KMS-11 (cell line): ENCODE data around the gene MOCS3.

Experiments
- H2AFZ ChIP-seq: fragments of 200-600 bp; sonication (generic); 2 replicates; pipeline ENCODE4 v1.6.1; 2016; ENCODE audit warnings: antibody characterized with exemption, mixed run types, low read depth
- H3K27ac ChIP-seq: fragments of 200-600 bp; sonication (generic); 2 replicates; pipeline ENCODE4 v1.6.1; 2016; ENCODE audit warnings: mild to moderate bottlenecking, mixed run types
- H3K27me3 ChIP-seq: fragments of 200-600 bp; sonication (generic); 2 replicates; pipeline ENCODE4 v1.6.1; 2017; ENCODE audit warnings: mild to moderate bottlenecking, low read depth, mixed run types, moderate library complexity; ENCODE audit not compliant: insufficient read depth
- H3K36me3 ChIP-seq: fragments of 200-600 bp; sonication (generic); 2 replicates; pipeline ENCODE4 v1.6.1; 2017; ENCODE audit warnings: mild to moderate bottlenecking, mixed run types; ENCODE audit not compliant: insufficient read depth
- H3K4me1 ChIP-seq: fragments of 200-600 bp; sonication (generic); 2 replicates; pipeline ENCODE4 v1.6.1; 2016; ENCODE audit warnings: mild to moderate bottlenecking, low read depth, mixed run types; ENCODE audit not compliant: poor library complexity, severe bottlenecking
- H3K4me2 ChIP-seq: fragments of 200-600 bp; sonication (generic); 2 replicates; pipeline ENCODE4 v1.7.0; 2016; ENCODE audit warnings: mild to moderate bottlenecking, mixed run types
- H3K4me3 ChIP-seq: fragments of 200-600 bp; sonication (generic); IDR thresholded peaks from 2 replicates; pipeline ENCODE4 v1.6.1; 2017; ENCODE audit warnings: low read depth, low read length, mixed read lengths; ENCODE audit not compliant: insufficient read depth
- H3K79me2 ChIP-seq: fragments of 200-600 bp; sonication (generic); 2 replicates; pipeline ENCODE4 v1.6.1; 2016; ENCODE audit warnings: low read depth, mixed run types; ENCODE audit not compliant: insufficient read depth
- H3K9ac ChIP-seq: fragments of 200-600 bp; sonication (generic); 2 replicates; pipeline ENCODE4 v1.6.1; 2016; ENCODE audit warnings: mild to moderate bottlenecking, mixed run types
- H4K20me1 ChIP-seq: fragments of 200-600 bp; sonication (generic); 2 replicates; pipeline ENCODE4 v1.6.1; 2016; ENCODE audit warnings: mild to moderate bottlenecking, mixed run types; ENCODE audit not compliant: insufficient read depth
- TF ChIP-seq, protein P1 (sequence below): fragments of 200-600 bp; sonication (generic); conservative IDR thresholded peaks from 2 replicates; pipeline ENCODE4 v1.6.1; 2017; ENCODE audit warnings: low read depth, mild to moderate bottlenecking, antibody characterized with exemption, low read length, moderate library complexity, mixed read lengths

Gene MOCS3

DNA sequence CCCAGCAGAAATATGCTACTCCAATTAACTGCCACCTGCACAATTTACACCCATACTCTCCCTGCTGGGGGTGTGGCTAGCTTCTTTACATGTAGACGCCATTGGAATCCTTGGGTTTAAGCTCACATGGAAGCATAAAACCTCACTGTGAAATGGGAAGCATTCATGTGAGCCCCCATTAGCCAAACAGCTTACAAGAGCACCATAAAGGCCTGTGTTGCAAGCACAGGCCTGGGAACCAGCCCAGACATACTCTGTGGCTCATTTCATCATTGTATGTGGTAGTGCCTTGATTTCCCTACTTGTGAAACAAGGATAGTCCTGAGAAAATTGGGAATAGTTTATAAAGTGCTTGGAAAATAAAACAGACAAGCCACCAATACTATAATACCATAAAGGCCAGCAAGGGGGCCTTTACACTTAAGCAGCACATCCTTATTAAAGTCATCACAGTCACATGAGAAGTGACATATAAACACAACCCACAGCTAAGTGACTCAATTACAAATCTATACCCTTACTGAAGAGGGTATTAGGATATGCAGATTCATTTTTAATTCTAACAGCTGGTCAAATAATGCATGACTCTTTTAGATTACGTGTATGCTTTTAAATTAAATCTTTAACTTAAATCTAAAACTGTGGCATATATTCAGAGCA lies 34.2 kb upstream of the MOCS3 start:
- Histone ChIP-seq H3K9ac (no peak overlapping the region), H3K27ac (no peak overlapping the region), H3K27me3 (no peaks in the 10 kb centered on the region), H4K20me1 (peaks cover 85% of the 10 kb centered on the region), H2AFZ (no peak overlapping the region), H3K4me1 (peaks cover 84% of the 10 kb centered on the region), H3K4me3 (no peak overlapping the region), H3K36me3 (peaks cover 11% of the 10 kb centered on the region; the same call in 1 of the 2 replicates), H3K79me2 (peaks cover 100% of the 10 kb centered on the region), H3K4me2 (no peak overlapping the region)
- TF ChIP-seq, protein P1, sequence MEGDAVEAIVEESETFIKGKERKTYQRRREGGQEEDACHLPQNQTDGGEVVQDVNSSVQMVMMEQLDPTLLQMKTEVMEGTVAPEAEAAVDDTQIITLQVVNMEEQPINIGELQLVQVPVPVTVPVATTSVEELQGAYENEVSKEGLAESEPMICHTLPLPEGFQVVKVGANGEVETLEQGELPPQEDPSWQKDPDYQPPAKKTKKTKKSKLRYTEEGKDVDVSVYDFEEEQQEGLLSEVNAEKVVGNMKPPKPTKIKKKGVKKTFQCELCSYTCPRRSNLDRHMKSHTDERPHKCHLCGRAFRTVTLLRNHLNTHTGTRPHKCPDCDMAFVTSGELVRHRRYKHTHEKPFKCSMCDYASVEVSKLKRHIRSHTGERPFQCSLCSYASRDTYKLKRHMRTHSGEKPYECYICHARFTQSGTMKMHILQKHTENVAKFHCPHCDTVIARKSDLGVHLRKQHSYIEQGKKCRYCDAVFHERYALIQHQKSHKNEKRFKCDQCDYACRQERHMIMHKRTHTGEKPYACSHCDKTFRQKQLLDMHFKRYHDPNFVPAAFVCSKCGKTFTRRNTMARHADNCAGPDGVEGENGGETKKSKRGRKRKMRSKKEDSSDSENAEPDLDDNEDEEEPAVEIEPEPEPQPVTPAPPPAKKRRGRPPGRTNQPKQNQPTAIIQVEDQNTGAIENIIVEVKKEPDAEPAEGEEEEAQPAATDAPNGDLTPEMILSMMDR = no peak

DNA sequence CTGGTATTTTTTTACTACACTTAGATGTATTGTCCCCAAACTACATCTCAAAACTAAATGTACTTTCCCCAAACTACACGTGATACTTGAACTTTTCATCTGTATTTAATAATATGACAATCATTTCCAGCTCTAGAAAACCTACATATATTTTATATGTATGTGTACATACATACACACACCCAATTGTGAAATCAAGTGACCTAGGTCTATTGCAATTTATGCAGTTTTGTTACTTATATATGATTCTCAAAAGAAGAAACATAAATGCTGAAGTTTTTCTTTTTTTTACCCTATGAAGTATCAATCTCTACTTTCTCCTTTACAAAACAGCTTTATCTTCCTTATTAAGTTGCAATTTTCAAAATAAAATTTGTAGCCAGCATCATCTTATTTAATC lies 32.1 kb upstream of the MOCS3 start:
- H3K79me2 ChIP-seq = peaks cover 86% of the 10 kb centered on the region
- H3K27ac ChIP-seq = no peak overlapping the region
- no peaks in the 10 kb centered on the region for H3K27me3 ChIP-seq
- H3K4me1 ChIP-seq = peaks cover 74% of the 10 kb centered on the region
- H4K20me1 ChIP-seq = peaks cover 67% of the 10 kb centered on the region
- H3K9ac ChIP-seq = no peak overlapping the region
- H3K4me3 ChIP-seq = no peak overlapping the region
- peaks cover 11% of the 10 kb centered on the region; the same call in 1 of the 2 replicates for H3K36me3 ChIP-seq
- TF ChIP-seq, protein P1 = no peak
- no peak overlapping the region for H2AFZ ChIP-seq
- peak overlapping the region; percentile 52; the same call in 1 of the 2 replicates for H3K4me2 ChIP-seq

DNA sequence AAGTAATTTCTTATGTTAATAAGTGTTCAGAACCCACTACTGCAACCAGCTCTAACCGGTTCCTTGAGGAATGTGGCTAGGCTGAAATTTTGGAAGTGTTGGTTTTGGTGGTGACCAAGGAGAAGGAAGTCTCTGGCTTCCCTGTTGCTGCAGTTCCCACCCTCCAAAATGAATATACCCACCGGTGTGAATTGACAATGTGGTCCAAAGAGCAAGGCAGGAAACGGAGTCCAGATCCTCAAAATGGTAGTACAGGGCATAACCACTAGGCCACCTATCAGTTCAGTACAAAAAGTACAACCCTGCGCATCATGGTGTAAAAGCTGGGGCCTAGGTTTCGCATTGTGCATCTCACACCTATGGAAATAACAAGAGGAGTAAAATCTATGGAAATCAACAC lies 30.1 kb upstream of the MOCS3 start:
- H3K4me1 ChIP-seq = peaks cover 65% of the 10 kb centered on the region
- no peak overlapping the region for H2AFZ ChIP-seq
- no peak overlapping the region for H3K4me3 ChIP-seq
- H3K9ac ChIP-seq = no peak overlapping the region; the same call in 1 of the 2 replicates
- H3K27me3 ChIP-seq = no peaks in the 10 kb centered on the region
- H3K36me3 ChIP-seq = peaks cover 5% of the 10 kb centered on the region; the same call in 1 of the 2 replicates
- peaks cover 66% of the 10 kb centered on the region for H3K79me2 ChIP-seq
- peak overlapping the region; percentile 52 for H3K4me2 ChIP-seq
- no peak overlapping the region for H3K27ac ChIP-seq
- TF ChIP-seq, protein P1 = no peak; the same call in 1 of the 2 replicates
- H4K20me1 ChIP-seq = peaks cover 55% of the 10 kb centered on the region

DNA sequence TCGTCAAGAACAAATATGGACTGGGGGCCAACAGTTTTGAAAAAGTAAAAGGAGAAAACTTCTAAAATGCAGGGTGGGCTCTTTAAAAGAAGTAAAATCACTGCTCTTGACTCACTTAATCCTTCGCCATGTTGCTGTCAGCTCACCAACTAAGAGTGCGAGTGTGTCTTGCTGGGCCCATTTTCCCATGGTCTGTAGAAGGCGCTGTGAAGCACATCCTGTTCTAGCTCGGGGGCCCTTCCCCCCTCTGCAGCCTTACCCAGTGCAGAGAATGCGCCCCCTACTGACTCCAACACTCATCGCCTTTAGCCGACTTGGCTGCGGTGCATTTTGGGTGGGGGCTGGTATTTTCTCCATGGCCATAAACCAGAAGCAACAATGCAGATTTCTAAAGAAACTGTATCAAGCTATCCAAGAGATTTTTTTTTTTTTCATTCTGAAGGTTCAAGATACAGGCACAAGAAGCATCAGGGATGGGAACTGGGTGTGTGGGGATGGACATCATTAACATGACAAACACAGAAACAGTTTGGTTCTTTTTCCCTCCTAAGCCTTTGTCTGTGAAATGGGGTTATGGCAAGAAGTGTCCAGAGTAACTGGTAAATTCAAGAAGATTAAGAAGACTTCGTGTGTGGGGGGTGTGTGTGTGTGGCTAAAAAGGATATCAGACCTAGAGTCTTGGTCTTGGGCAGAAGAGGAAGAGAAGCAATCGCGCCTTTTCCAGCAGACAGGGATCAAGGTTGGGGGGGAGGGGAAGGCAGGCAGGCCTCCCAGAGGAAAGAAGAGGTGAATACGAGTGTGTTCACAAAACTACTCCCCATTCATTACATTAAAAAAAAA lies 29.1 kb upstream of the MOCS3 start:
- Histone ChIP-seq H3K27ac (peak overlapping the region; percentile 79), H4K20me1 (peaks cover 44% of the 10 kb centered on the region), H3K79me2 (peaks cover 56% of the 10 kb centered on the region), H3K9ac (peak overlapping the region; percentile 91), H2AFZ (no peak overlapping the region), H3K4me3 (no peak overlapping the region), H3K4me1 (peaks cover 55% of the 10 kb centered on the region), H3K27me3 (no peaks in the 10 kb centered on the region), H3K36me3 (peaks cover 3% of the 10 kb centered on the region; the same call in 1 of the 2 replicates), H3K4me2 (peak overlapping the region; percentile 97)
- TF ChIP-seq, protein P1 = peak; percentile 100
